ENCODE measurements around the gene WDR70. TPM values are rescaled to one million over a fixed set of nuclear protein-coding genes. Genes with fewer than 3 reads are reported as not detected.

WDR70 gene
- total RNA-seq, 4 donors from 2014 or later = 30.3 to 33.6 (median 32.6) TPM

GRCh38 chr5:37661227-37661920, 282.3 kb downstream of the WDR70 start:
- TF ChIP-seq, protein P1, sequence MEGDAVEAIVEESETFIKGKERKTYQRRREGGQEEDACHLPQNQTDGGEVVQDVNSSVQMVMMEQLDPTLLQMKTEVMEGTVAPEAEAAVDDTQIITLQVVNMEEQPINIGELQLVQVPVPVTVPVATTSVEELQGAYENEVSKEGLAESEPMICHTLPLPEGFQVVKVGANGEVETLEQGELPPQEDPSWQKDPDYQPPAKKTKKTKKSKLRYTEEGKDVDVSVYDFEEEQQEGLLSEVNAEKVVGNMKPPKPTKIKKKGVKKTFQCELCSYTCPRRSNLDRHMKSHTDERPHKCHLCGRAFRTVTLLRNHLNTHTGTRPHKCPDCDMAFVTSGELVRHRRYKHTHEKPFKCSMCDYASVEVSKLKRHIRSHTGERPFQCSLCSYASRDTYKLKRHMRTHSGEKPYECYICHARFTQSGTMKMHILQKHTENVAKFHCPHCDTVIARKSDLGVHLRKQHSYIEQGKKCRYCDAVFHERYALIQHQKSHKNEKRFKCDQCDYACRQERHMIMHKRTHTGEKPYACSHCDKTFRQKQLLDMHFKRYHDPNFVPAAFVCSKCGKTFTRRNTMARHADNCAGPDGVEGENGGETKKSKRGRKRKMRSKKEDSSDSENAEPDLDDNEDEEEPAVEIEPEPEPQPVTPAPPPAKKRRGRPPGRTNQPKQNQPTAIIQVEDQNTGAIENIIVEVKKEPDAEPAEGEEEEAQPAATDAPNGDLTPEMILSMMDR (IDR thresholded peaks at IDR 0.05; ENCODE audit: low read depth) = no peak

DNA sequence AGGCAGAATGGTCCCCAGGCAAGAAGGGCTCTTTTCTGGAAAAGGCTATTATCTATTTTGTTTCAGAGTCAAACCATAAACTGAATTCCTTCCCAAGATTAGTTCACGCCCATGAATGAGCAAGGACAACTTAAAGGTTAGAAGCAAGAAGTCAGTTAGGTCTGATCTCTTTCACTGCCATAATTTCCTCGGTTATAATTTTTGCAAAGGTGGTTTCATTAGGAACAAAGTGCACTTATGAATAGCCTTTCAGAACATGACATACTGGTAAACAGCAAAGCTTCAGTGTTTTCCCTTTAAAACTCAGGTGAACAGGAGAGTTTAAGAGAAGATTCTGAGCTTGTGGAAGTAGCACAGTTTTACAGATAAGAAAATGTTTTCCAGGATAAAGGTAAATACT, 282.8 kb downstream of the WDR70 start:
- TF ChIP-seq, protein P1 (IDR thresholded peaks at IDR 0.05; ENCODE audit: low read depth) = no peak

DNA sequence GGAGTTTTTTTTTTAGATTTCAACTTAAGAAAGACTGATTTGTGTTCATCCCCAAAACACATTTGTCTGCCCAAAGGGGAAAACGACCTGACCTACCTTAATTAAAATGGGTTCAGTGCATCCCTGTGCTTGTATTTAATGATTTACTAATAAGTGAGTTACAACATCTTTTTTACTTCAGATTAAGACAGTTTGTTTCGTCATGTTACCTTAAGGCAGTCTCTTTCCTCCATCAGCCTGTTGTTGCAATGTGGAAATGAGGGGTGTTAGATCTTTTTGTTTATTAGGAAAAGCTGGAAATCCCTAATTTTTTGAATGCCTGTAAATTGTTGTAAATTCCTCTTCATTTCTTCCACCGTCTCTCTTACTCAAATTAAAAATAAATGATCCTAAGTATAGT, 283.2 kb downstream of the WDR70 start:
- TF ChIP-seq, protein P1 (IDR thresholded peaks at IDR 0.05; ENCODE audit: low read depth) = no peak

DNA sequence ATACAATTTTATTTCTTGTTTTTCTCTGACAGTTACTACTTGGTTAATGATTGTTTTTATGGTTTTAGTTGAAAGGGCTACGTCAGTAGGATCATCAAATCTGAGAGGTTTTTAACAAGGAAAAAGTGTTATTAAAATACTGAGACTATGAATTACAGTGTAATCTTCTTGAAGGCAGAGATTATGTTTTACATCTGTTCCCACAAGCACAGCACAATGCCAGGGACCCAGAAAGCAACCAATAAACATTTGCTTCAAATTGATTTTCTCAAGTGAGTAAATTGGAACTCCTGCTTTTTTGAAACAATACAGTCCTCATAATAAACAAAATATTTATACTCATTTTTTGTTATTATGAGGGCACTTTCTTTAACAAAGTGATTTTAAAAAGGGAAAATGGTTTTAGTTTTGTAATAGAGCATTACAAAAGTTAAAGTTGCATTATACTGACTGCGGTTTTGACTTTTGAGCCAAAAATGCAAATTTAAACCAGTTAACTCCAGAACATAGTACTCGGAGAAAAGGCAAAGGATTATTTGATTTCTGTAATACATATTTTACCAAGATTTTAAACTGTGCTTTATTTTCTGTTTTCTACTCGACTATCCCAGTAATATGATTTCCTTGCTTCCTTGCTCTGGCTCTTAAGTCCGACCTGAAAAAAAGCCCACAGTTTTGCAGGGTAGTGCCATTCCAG, 283.8 kb downstream of the WDR70 start:
- TF ChIP-seq, protein P1 (IDR thresholded peaks at IDR 0.05; ENCODE audit: low read depth) = no peak

DNA sequence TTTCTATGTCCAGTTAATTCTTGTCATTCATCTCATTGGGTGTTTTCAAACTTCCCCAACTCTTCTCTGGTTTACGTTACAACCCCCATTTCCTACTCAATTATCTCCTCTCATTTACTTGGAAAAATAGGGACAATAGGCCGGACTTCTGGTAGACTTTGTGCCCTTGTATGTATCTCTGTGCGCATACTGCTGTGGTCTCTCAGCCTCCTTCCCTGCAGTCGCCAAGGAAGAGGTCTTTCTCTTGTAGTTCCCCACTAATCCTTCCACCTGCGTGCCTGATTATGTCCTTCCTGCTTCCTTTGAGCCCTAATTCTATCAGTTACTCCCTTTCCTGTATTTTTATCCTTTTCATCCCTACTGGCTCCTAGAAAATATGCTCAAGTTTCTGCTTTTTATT, 284.4 kb downstream of the WDR70 start:
- TF ChIP-seq, protein P1 (IDR thresholded peaks at IDR 0.05; ENCODE audit: low read depth) = no peak

DNA sequence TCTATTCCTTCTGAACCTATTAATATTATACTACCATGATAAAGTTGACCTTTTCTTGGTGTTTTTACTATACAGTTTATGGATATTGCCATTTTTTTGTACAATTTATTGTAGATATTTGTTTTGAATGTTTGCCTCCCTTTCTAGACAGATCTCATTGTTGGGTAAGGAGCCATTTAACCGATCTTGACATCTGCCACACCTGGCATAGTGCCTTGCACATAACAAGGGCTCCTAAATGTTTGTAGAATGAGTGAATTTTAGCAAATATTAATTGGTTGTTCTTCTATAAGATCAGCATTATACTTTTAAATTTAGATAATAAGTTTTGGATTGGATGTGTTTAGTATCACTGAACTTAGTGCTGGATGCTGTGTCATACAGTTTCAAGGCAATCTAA, 285.4 kb downstream of the WDR70 start:
- TF ChIP-seq, protein P1 (IDR thresholded peaks at IDR 0.05; ENCODE audit: low read depth) = no peak

DNA sequence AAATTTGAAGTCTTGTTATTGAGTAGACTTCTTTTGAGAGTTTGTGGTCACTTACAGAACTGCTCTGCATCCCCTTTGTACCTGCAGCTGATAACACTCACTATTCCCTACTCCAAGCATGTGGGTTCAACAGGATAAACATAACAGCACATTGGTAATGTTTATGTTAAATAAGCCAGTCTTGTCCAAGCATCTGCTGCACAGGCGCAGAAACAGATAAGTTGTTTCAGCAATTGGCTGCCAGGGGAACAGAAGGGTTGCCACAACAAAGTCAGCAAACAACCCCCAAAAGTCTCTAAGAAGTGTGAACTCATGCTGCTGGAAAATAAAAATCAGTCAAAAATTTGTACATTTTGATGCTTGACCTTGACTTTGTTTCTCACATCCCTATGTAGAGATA, 286.2 kb downstream of the WDR70 start:
- TF ChIP-seq, protein P1 (IDR thresholded peaks at IDR 0.05; ENCODE audit: low read depth) = no peak

Measured in subcutaneous adipose tissue (tissue), 4 donors.